BLaER1 treated with 17β-estradiol and CSF1 and Interleukin-3, amounts not matched to agents 10 nM and 100 nM (cell line): Measurements from ENCODE around the gene HECTD2.
"Not testable (repeated sequence)": the region's sequence is repeated elsewhere in the genome, so short reads cannot be mapped to it uniquely, and the experiment has no call there.

Experiments
- H3K27ac ChIP-seq, 11 experiments: shearing (Covaris generic); formaldehyde crosslinking; 2 replicates each; pipeline ENCODE4 v1.8.1; 2022
- H3K27me3 ChIP-seq, 11 experiments: shearing (Covaris generic); formaldehyde crosslinking; 2 replicates each; pipeline ENCODE4 v1.8.1; 2022
- H3K36me3 ChIP-seq, 11 experiments: shearing (Covaris generic); formaldehyde crosslinking; 2 replicates each; pipeline ENCODE4 v1.8.1; 2022
- H3K4me1 ChIP-seq, 10 experiments: shearing (Covaris generic); formaldehyde crosslinking; 2 replicates each; pipeline ENCODE4 v1.8.1; 2022
- H3K4me2 ChIP-seq, 11 experiments: shearing (Covaris generic); formaldehyde crosslinking; 2 replicates each; pipeline ENCODE4 v1.8.1; 2022
- H3K4me3 ChIP-seq, 10 experiments: shearing (Covaris generic); formaldehyde crosslinking; 2 replicates each; pipeline ENCODE4 v1.8.1; 2022
- H3K9ac ChIP-seq, 11 experiments: shearing (Covaris generic); formaldehyde crosslinking; 2 replicates each; pipeline ENCODE4 v1.8.1; 2022
- H3K9me3 ChIP-seq, 11 experiments: shearing (Covaris generic); formaldehyde crosslinking; replicated peaks in 1 of 11; 2 replicates each; pipeline ENCODE4 v1.8.1; 2022
- H4K20me1 ChIP-seq, 11 experiments: shearing (Covaris generic); formaldehyde crosslinking; 2 replicates each; pipeline ENCODE4 v1.8.1; 2022
- Cebpa-rat ChIP-seq, 11 experiments: shearing (Covaris generic); IDR thresholded peaks; 2 replicates each; pipeline ENCODE4 v1.8.1; 2022

The HECTD2 gene

DNA sequence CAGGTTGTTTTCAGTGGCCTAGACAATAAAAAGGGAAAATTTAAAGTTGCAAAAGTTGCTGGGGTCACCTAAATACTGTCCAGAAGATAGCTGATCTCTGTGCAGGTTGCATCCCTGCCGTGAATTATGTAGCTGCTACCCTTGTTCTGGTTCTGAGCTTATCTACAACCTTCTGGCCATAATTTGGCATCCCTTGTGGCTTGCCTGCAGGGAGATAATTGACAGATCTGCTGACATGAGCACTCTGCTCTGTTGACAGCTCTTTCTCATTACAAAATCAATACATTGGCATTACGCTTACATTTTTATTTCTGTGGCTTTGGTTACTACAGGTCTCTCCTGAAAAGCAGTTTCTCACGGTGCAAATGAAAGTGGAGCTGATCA lies 29.3 kb upstream of the HECTD2 start:
- H3K4me1 ChIP-seq: peaks cover 0 to 10% (median 0%) of the 10 kb centered on the region in 10 experiments; a peak in 1 of 20 replicates
- peaks cover 0 to 14% (median 6%) of the 10 kb centered on the region in 11 experiments; a peak in 14 of 22 replicates for H3K9me3 ChIP-seq
- no peak overlapping the region for H3K4me3 ChIP-seq
- no peak overlapping the region for H3K27ac ChIP-seq
- no peaks in the 10 kb centered on the region for H4K20me1 ChIP-seq
- no peak overlapping the region for H3K9ac ChIP-seq
- no peaks in the 10 kb centered on the region for H3K36me3 ChIP-seq
- no peaks in the 10 kb centered on the region for H3K27me3 ChIP-seq
- no peak overlapping the region for H3K4me2 ChIP-seq
- no peak for TF ChIP-seq Cebpa-rat (IDR thresholded peaks at IDR 0.05)

- Histone ChIP-seq H3K27ac (no peak overlapping the region), H3K4me2 (no peak overlapping the region), H3K4me3 (no peak overlapping the region)
Observed at GRCh38 chr10:91381257-91381891, 28.8 kb upstream of the HECTD2 start.

DNA sequence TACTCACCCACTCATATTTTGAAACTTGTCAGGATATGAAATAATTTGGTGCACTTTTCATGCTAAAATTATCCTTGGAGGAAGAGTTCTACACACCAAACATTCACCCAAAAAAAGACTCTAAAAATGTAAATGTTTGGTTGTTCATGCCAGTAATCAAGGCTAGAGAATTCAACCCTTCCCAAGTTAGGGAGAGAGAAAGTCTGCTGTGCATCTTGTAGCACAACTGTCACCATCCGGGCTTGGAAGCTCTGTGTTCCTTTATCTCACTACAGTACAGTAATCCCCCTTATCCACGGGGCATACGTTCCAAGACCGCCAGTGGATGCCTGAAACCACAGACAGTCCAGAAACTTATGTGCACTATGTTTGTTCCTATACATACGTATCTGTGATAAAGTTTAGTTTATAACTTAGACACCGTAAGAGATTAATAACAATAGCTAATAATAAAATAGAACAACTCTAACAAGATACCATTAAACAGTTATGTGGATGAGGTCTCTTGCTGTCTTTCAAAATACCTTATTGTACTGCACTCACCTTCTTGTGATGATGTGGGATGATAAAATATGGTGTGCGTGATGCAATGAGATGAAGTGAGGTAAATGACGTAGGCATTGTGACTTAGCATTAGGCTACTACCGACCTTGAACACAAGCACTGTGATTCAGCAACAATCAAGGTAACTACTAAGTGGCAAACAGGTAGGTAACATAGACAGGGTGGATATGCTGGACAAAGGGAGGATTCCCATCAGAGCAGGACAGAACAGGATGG lies 24.6 kb upstream of the HECTD2 start:
- Histone ChIP-seq H3K27ac (no peak overlapping the region), H4K20me1 (no peaks in the 10 kb centered on the region), H3K4me3 (no peak overlapping the region), H3K36me3 (no peaks in the 10 kb centered on the region), H3K4me1 (peaks cover 0 to 10% (median 4%) of the 10 kb centered on the region in 10 experiments; a peak in 5 of 20 replicates), H3K9ac (no peak overlapping the region), H3K4me2 (peak overlapping the region in 3 of 11 experiments; percentile 5 to 30 (median 11); a peak in 3 of 22 replicates), H3K9me3 (no peaks in the 10 kb centered on the region), H3K27me3 (no peaks in the 10 kb centered on the region)
- no peak for TF ChIP-seq Cebpa-rat (IDR thresholded peaks at IDR 0.05)

More at GRCh38 chr10:91381257-91381891, 28.8 kb upstream of the HECTD2 start:
- H3K4me1 ChIP-seq: peaks cover 0 to 10% (median 0%) of the 10 kb centered on the region in 10 experiments; a peak in 1 of 20 replicates
- peaks cover 0 to 11% (median 4%) of the 10 kb centered on the region in 11 experiments; a peak in 8 of 22 replicates for H3K9me3 ChIP-seq
- no peak overlapping the region for H3K9ac ChIP-seq
- no peaks in the 10 kb centered on the region for H3K36me3 ChIP-seq
- H3K27me3 ChIP-seq: no peaks in the 10 kb centered on the region
- no peak for TF ChIP-seq Cebpa-rat (IDR thresholded peaks at IDR 0.05)
- H4K20me1 ChIP-seq: no peaks in the 10 kb centered on the region

GRCh38 chr10:91389636-91390512 lies 20.3 kb upstream of the HECTD2 start:
- no peak overlapping the region for H3K27ac ChIP-seq
- H3K4me3 ChIP-seq: no peak overlapping the region
- peak overlapping the region in 2 of 11 experiments; percentile 22 to 42; a peak in 5 of 22 replicates for H3K4me2 ChIP-seq
- H3K36me3 ChIP-seq: no peaks in the 10 kb centered on the region
- no peaks in the 10 kb centered on the region for H4K20me1 ChIP-seq
- no peaks in the 10 kb centered on the region for H3K27me3 ChIP-seq
- no peak for TF ChIP-seq Cebpa-rat (IDR thresholded peaks at IDR 0.05)
- no peak overlapping the region for H3K9ac ChIP-seq
- H3K9me3 ChIP-seq: no peaks in the 10 kb centered on the region
- peaks cover 0 to 7% (median 4%) of the 10 kb centered on the region in 10 experiments; a peak in 5 of 20 replicates for H3K4me1 ChIP-seq

GRCh38 chr10:91390513-91390825 lies 19.7 kb upstream of the HECTD2 start:
- H4K20me1 ChIP-seq, H3K4me1 ChIP-seq, H3K36me3 ChIP-seq, H3K9me3 ChIP-seq, H3K9ac ChIP-seq, H3K27me3 ChIP-seq, H3K4me2 ChIP-seq, H3K4me3 ChIP-seq, H3K27ac ChIP-seq: not testable (repeated sequence)

DNA sequence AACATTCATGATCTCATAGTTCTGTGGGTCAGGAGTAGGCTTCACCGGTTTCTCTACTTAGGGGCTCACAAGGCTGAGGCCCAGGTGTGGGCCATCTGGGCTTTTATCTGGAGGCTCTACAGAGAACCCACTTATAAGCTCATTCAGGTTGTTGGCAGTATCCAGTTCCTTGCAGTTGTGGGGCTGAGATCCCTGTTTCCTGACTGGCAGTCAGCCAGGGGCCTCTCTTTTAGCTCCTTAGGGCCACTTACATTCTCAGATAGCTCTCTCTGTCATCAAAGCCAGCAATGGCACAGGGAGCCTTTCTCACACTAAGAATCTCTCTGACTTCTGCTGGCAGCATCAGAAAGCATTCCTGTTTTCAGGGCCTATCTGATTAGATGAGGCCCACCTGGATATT lies 18.2 kb upstream of the HECTD2 start:
- H3K4me2 ChIP-seq: no peak overlapping the region
- no peaks in the 10 kb centered on the region for H4K20me1 ChIP-seq
- no peak overlapping the region for H3K27ac ChIP-seq
- H3K4me3 ChIP-seq: no peak overlapping the region
- no peaks in the 10 kb centered on the region for H3K27me3 ChIP-seq
- no peaks in the 10 kb centered on the region for H3K9me3 ChIP-seq
- H3K36me3 ChIP-seq: no peaks in the 10 kb centered on the region
- peaks cover 0 to 7% (median 0%) of the 10 kb centered on the region in 10 experiments; a peak in 4 of 20 replicates for H3K4me1 ChIP-seq
- TF ChIP-seq Cebpa-rat (IDR thresholded peaks at IDR 0.05): no peak
- no peak overlapping the region for H3K9ac ChIP-seq

- Histone ChIP-seq H3K27me3 (no peaks in the 10 kb centered on the region), H3K9me3 (no peaks in the 10 kb centered on the region), H3K4me1 (peaks cover 6 to 25% (median 16%) of the 10 kb centered on the region in 10 experiments), H3K4me3 (no peak overlapping the region), H3K4me2 (no peak overlapping the region), H3K27ac (no peak overlapping the region), H4K20me1 (no peaks in the 10 kb centered on the region), H3K9ac (no peak overlapping the region), H3K36me3 (no peaks in the 10 kb centered on the region)
- no peak for TF ChIP-seq Cebpa-rat (IDR thresholded peaks at IDR 0.05)
Observed at GRCh38 chr10:91406322-91406721, 3.8 kb upstream of the HECTD2 start.

- Histone ChIP-seq H3K4me3 (peak overlapping the region; percentile 69 to 92 (median 85)), H3K4me2 (peak overlapping the region; percentile 78 to 91 (median 83)), H3K27ac (peak overlapping the region; percentile 98 to 100 (median 99)), H3K9me3 (no peaks in the 10 kb centered on the region), H3K36me3 (no peaks in the 10 kb centered on the region), H3K4me1 (peaks cover 6 to 44% (median 23%) of the 10 kb centered on the region in 10 experiments), H3K27me3 (no peaks in the 10 kb centered on the region), H4K20me1 (no peaks in the 10 kb centered on the region), H3K9ac (peak overlapping the region; percentile 94 to 100 (median 99))
- TF ChIP-seq Cebpa-rat (IDR thresholded peaks at IDR 0.05): no peak
Observed at GRCh38 chr10:91409069-91409868, 875 bp upstream of the HECTD2 start.
